GM21717 (cell line): ENCODE data around the gene PRR7.
"Not testable (repeated sequence)": the region's sequence is repeated elsewhere in the genome, so short reads cannot be mapped to it uniquely, and the experiment has no call there.

Experiments used
- ATAC-seq: cut with Tn5 transposase; IDR thresholded peaks from one replicate; pipeline ENCODE4 v1.9.1; 2021; ENCODE audit warnings: mild to moderate bottlenecking, moderate library complexity; ENCODE audit not compliant: unreplicated experiment

The PRR7 gene, protein sequence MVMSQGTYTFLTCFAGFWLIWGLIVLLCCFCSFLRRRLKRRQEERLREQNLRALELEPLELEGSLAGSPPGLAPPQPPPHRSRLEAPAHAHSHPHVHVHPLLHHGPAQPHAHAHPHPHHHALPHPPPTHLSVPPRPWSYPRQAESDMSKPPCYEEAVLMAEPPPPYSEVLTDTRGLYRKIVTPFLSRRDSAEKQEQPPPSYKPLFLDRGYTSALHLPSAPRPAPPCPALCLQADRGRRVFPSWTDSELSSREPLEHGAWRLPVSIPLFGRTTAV

GRCh38 chr5:177446200-177447065 is at the start of gene PRR7:
Gene PRR7 (plus strand): TSS chr5:177446814. CDS start chr5:177455068, 8,254 bp downstream.
- ATAC-seq: peak; percentile 41

GRCh38 chr5:177397875-177398390 is 48.7 kb upstream of the PRR7 start:
- ATAC-seq: no peak

DNA sequence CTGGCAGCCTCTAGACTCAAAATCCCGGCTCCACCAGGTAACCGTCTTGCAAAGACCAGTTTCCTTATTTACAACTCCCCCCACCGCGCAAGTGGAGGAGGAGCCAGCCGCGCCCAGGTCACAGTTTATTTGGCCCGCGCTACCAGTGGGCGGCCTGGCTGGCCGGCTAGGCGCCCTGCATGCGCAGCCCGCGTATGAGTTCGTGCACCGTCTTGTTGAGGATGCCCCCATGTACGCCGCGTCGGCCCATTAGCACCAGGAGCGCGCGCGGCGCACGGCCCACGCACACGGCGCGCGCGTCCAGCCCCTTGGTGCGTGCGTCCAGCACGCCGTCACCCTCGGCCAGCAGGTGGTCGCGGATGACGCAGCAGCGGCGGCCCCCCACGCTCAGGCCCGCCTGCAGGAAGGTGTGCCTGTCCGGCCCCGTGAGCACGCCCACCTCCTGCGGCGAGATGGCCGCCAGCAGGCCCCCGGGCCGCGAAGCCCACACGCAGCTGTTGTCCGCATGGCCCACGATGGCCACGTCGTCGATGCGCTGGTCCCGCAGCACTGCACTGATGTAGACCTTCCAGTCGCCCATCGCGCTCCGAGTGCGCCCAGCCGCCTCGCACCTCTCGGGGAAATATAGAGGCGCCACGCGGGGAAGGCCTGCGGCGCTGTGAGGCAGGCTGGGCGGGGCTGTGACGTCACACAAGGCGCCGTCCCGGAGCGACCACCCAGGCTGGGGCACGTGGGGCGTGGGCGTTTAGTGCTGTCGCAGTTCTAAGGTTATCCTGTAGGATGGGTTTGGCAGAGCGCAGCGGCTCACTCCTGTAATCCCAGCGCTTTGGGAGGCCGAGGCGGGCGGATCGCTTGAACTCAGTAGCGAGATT is 46.4 kb upstream of the PRR7 start, which contains the start of gene PFN3:
PFN3 (minus strand) TSS at position 665 of the 872 bp plus-strand sequence; CDS start at position 580, 85 bp downstream.
- ATAC-seq: no peak

DNA sequence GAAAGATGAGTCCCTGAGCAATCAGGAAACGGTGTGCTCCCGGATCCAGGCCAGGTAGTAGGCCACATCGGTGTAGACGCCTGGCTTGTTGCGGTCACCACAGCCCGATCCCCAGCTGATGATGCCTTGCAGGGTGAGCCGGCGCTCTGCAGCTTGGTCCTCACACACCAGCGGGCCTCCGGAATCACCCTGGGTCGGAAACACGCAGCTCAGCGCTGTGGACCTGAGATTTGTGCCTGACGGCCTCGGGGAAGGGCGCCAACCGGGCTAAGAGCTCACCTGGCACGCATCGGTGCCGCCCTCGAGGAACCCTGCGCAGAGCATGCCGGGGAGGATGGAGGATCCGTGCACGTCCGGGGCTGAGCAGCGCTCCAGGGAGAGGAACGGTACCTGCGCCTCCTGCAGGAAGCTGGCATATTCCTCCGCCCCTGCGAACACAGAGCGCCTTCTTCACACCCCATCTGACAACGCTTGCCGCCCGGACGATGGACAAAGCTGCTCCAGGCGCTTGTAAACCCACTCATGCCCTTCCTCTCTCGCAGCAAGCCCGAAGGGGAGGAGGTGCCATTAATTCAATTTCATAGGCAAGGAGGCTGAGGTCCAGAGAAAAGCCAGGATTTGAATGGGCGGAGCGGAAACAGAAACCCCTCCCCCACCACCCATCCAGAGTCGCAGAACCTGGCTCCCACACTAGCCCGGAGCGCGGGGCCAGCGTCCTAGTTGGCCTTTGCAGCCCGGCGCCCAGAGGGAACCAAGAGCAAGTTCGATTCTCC is 44.2 kb upstream of the PRR7 start:
- ATAC-seq: no peak

- peak; percentile 25 for ATAC-seq
Measured at GRCh38 chr5:177403102-177403791, 43.4 kb upstream of the PRR7 start.

DNA sequence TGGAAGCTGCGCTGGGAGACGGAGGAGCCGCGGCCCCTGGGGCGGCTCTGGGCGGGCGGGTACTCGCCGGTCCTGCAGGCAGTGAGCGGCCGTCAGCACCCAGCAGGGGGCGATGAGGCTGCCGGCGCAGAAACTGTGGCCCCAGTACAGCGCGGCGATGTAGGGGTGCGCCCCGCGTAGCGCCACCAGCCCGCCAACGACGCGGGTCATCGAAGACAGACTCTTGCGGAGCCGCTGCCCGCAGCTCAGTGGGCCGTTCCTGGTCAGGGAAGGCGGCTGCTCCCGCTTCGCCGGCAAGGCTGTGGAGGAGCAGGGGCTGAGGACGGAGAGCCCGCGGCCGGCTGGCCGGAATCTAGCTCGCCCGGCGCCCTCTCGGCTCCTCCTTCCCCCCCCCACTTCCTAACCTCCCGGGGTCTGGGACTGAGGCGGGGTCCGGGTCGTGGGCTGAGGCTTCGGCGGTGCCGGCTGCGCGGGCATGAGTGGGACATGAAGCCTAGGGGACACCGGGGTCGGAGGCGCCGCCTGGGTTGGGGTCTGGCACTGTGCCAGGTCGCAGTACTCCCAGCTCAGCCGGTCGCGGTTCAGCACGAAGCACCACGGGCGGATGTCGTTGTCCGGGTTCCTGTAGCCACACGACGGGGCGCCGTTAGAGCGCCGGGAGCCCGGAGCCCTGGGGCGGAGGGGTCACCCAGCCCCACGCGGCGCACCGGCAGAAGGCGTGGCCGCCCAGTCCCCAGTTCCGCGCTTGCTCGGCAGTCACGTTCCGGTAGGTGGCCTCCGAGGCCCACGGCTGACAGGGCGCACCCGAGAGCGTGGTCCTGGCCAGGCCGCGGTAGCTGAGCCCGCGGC is 42.6 kb upstream of the PRR7 start:
- peak; percentile 68 for ATAC-seq

GRCh38 chr5:177404641-177405179 is 41.9 kb upstream of the PRR7 start:
- no peak for ATAC-seq

GRCh38 chr5:177405312-177405711 is 41.3 kb upstream of the PRR7 start:
- no peak for ATAC-seq

DNA sequence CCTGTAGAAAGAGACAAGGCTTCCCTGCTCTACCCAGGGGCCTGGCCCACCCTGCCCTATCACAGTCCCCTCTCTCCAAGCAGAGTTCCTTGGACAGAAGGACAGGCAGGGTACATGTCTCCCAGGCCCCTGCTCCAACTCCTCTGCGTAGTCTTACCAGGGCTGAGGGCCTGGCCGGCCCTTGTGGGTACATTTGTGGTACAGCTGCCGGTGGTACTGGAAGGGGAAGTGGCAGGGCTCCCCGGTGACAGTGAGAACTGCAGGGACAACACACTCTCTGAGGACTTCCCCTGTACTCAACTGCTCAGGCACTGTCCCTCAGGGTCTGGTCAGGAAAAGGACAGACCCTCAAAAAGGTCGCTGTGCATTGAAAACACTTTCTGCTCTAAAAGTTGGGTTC is 40.8 kb upstream of the PRR7 start:
- ATAC-seq: no peak

GRCh38 chr5:177409043-177409801 is 37.4 kb upstream of the PRR7 start, which contains the start of gene F12:
Gene F12 (minus strand): TSS chr5:177409564. CDS start chr5:177409527, 37 bp downstream.
- ATAC-seq: no peak

DNA sequence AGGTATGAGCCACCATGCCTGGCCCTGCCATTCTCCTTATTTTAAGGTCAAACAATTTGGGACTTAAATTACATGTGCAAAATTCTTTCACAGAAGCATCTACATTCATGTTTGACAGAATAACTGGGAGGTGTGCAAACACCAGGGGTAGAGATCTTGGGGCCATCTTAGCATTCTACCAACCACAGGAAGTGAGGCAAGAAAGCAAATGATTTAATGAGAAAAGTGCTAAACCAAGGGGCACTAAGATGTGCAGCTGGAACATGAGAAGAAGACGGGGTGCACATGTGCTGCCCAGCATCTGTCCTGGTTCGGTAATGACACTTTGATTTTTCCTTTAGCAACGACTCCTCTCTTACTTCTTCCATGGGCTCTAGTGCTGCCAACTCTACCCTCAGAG is 36.0 kb upstream of the PRR7 start:
- ATAC-seq: no peak

DNA sequence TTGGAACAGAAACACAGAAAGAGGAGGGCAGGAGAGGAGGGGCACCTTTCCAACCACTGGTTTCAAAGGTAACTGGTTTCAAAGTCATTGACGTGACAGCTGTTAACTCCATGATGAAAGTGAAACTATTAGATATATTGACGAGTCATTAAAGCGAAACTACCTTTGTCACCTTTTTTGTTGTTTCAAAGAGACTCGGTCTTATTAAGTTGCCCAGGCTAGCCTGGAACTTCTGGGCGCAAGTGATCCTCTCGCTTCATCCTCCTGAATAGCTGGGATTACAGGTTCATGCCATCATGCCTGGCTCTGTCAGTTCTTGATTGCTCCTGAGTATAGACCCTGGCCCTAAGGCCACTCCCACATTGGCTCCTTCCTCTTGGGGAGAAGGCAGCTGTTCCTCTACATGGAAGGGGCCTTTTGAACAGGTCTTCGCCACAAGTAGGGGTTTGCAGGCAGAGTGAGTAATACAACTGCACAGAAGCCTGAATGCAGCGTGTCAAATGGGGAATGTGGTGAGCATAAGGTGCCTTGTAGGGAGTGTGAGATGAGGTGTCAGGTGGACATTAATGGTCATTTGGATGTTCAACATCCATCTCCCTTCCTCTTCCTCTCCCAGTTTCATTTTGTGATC is 33.9 kb upstream of the PRR7 start:
- peak; percentile 67 for ATAC-seq

DNA sequence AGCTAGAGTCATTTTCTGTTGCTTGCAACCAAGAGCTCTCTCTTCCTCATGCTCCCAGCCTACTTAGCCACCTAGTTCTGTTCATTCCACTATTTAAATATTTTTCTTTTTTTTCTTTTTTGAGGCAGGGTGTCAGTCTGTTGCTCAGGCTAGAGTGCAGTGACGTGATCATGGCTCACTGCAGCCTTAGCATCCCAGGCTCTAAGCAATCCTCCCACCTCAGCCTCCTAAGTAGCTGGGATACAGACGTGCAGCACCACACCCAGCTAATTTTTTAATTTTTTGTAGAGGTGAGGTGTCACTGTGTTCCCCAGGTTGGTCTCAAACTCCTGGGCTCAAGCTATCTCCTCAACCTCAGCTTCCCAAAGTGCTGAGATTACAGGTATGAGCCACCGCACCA is 32.1 kb upstream of the PRR7 start:
- ATAC-seq: no peak

- ATAC-seq: not testable (repeated sequence)
Measured at GRCh38 chr5:177417081-177417480, 29.5 kb upstream of the PRR7 start.

- ATAC-seq: no peak
Measured at GRCh38 chr5:177419046-177419445, 27.6 kb upstream of the PRR7 start.

- not testable (repeated sequence) for ATAC-seq
Measured at GRCh38 chr5:177420472-177420871, 26.1 kb upstream of the PRR7 start.
